Ascending aorta (tissue), 2 donors: ENCODE measurements around the gene FNIP2. TPM values are rescaled to one million over a fixed set of nuclear protein-coding genes. Genes with fewer than 3 reads are reported as not detected.

Source experiments
- DNase-seq, 2 donors: peaks; one replicate each; pipeline ENCODE4 v3.0.0-alpha.2; 2019; ENCODE audit warnings: low spot score in 2 of 2
- H3K27ac ChIP-seq, 2 donors: fragments of 200-600 bp; sonication (generic); one replicate each; pipeline ENCODE4 v1.5.1; 2016 to 2017; ENCODE audit warnings: mild to moderate bottlenecking in 1 of 2
- H3K27me3 ChIP-seq: fragments of 200-600 bp; sonication (generic); one replicate; pipeline ENCODE4 v1.5.1; 2017
- H3K36me3 ChIP-seq, 2 donors: fragments of 200-600 bp; sonication (generic); one replicate each; pipeline ENCODE4 v1.5.1; 2016
- H3K4me1 ChIP-seq, 2 donors: fragments of 200-600 bp; sonication (generic); one replicate each; pipeline ENCODE4 v1.5.1; 2016 to 2017; ENCODE audit warnings: mild to moderate bottlenecking in 1 of 2
- H3K4me3 ChIP-seq, 2 donors: fragments of 200-600 bp; sonication (generic); one replicate each; pipeline ENCODE4 v1.5.1; 2016 to 2017; ENCODE audit warnings: mild to moderate bottlenecking in 1 of 2
- H3K9me3 ChIP-seq, 2 donors: fragments of 200-600 bp; sonication (generic); one replicate each; pipeline ENCODE4 v1.5.1; 2016
- CTCF ChIP-seq, 3 experiments: fragments of 200-600 bp in 2 of 3; fragments of 450-650 bp in 1 of 3; sonication (generic) in 2 of 3; IDR thresholded peaks; one replicate each; pipeline ENCODE4 v1.5.1; 2016 to 2019; ENCODE audit warnings: antibody characterized with exemption in 3 of 3, mild to moderate bottlenecking in 1 of 3, moderate library complexity in 1 of 3
- intact Hi-C: fragments of 100-400 bp; cut with DNase I; formaldehyde crosslinking; loops from one replicate; pipeline ENCODE4 v1.15.1; 2023
- total RNA-seq: library from RNA; depleted of rRNA; stranded (reverse); fragments of >200 nt; gene quantifications from one replicate; pipeline ENCODE4 v1.1.0, GENCODE V29; 2016

The FNIP2 gene
- total RNA-seq, 1 donor from 2014 or later: 44.1 TPM

DNA sequence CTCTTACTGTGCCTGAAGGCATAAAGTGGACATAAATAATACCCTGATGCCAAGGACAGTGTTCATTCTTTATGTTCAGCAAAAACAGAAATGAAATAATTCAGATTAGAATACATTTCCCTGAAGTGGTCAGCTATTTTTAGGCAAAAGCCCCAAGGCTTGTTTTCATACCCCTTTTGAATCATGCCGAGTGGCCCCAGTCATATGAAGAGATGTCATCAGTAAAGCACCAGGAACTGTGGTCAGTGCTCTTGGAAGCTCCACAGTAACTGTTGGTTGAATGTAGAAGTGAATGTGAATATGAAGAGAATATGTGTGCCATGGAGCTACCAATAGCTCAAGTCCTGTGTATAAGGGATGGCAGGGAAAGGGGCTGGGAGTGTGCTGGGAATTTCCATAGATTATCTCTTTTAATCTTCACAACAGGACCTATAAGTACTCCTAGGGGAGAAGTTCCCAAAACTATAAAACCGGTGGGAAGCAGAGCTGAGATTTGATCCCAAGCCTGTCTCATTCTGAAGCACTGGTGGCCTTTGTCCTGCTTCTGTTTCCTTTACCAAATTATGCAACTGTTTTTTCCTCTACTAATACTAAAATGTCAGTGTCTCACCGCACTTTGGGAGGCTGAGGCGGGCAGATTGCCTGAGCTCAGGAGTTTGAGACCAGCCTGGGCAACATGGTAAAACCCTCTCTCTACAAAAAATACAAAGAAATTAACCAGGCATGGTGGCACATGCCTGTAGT is 52.6 kb downstream of the FNIP2 start:
- intact Hi-C loops: loop anchor here (2.0 kb wide), 1 partner anchor 53 kb away; the partner anchor contains the start of gene FNIP2
- no peaks in the 10 kb centered on the region for H3K27me3 ChIP-seq
- H3K27ac ChIP-seq: peak overlapping the region; percentile 76 to 87
- H3K4me1 ChIP-seq: peaks cover 25 to 64% of the 10 kb centered on the region in 2 donors
- H3K36me3 ChIP-seq: no peaks in the 10 kb centered on the region
- H3K9me3 ChIP-seq: no peaks in the 10 kb centered on the region
- peak in 1 of 2 donors; percentile 36 for DNase-seq
- H3K4me3 ChIP-seq: no peak overlapping the region
- TF ChIP-seq CTCF (IDR thresholded peaks at IDR 0.05): no peak

GRCh38 chr4:158822348-158822747 is 53.5 kb downstream of the FNIP2 start:
- no peak for TF ChIP-seq CTCF (IDR thresholded peaks at IDR 0.05)
- no peaks in the 10 kb centered on the region for H3K36me3 ChIP-seq
- peaks cover 25 to 67% of the 10 kb centered on the region in 2 donors for H3K4me1 ChIP-seq
- no peak overlapping the region for H3K4me3 ChIP-seq
- no peaks in the 10 kb centered on the region for H3K9me3 ChIP-seq
- no peak for DNase-seq
- H3K27ac ChIP-seq: peak overlapping the region; percentile 76 to 87
- intact Hi-C loops: no loop called here
- H3K27me3 ChIP-seq: no peaks in the 10 kb centered on the region

DNA sequence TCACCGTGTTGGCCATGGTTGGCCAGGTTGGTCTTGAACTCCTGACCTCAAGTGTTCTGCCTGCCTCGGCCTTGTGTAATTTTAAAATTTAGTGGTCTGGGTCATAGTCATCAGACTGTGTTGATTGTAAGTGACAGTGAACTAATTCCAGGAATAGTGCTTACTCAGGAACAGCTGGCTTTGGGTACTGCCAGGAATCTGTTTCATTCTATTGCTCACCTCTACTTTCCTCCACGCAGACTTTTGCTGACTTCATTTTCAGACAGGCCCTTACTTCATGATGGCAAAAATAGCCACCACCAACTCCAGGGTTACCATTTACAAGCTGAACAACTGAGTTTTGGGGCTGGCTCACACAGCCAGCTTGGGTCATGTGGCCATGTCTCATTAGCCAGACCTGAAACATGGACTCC is 54.6 kb downstream of the FNIP2 start:
- intact Hi-C loops: loop anchor here (1.0 kb wide), 1 partner anchor 11 kb away; no protein-coding TSS in a partner anchor
- peaks cover 0 to 3% of the 10 kb centered on the region in 2 donors for H3K36me3 ChIP-seq

DNA sequence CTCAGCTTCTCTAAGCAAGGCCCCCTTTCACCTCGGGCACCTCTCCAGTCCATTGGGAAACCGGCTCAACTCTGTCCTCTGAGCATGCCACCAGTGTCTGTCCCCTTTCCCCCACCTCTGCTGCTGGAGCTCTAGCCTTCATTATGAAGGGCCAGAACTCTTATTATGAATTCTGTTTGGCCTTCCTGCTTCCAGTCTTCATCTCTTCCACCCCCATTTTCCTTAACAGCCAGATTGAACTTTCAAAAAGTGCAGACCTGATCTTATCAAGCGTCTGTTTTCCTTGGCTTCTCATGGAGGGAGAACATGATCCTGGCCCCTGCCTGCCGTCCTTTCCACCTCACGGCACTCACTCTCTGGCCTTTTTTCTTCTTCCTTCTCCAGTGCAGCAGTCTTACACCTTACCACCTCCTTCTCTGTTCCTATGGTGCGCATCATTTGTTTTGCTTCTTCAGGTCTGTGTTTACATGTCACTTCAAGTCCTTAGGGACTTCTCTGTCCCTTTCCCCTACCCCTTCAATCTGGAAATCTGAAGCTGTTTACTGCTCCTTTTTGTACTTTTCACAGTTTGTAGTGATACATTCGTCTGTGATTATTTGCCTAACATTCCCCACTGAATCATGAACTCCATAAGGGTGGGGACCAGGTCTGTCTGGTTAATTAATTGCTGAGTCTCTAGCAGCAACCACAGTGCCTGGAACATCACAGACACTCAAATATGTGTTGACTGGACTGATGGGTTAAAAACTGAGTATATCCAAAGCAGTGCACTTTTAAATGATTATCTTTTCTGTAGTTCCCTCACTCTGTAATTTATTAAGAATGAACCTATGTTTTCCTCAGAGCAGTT is 55.8 kb downstream of the FNIP2 start:
- no peaks in the 10 kb centered on the region for H3K9me3 ChIP-seq
- DNase-seq: no peak
- peaks cover 9 to 11% of the 10 kb centered on the region in 2 donors for H3K36me3 ChIP-seq
- H3K27me3 ChIP-seq: no peaks in the 10 kb centered on the region
- H3K4me1 ChIP-seq: peaks cover 25 to 59% of the 10 kb centered on the region in 2 donors
- intact Hi-C loops: no loop called here
- H3K4me3 ChIP-seq: peak overlapping the region in 1 of 2 donors; percentile 19
- no peak for TF ChIP-seq CTCF (IDR thresholded peaks at IDR 0.05)
- peak overlapping the region; percentile 80 to 87 for H3K27ac ChIP-seq

More for the DNA sequence above, 54.6 kb downstream of the FNIP2 start:
- Histone ChIP-seq H3K4me3 (no peak overlapping the region), H3K27ac (peak overlapping the region; percentile 80 to 87), H3K4me1 (peaks cover 25 to 71% of the 10 kb centered on the region in 2 donors), H3K27me3 (no peaks in the 10 kb centered on the region), H3K9me3 (no peaks in the 10 kb centered on the region)
- TF ChIP-seq CTCF (IDR thresholded peaks at IDR 0.05): no peak
- peak; percentile 53 to 75 for DNase-seq

DNA sequence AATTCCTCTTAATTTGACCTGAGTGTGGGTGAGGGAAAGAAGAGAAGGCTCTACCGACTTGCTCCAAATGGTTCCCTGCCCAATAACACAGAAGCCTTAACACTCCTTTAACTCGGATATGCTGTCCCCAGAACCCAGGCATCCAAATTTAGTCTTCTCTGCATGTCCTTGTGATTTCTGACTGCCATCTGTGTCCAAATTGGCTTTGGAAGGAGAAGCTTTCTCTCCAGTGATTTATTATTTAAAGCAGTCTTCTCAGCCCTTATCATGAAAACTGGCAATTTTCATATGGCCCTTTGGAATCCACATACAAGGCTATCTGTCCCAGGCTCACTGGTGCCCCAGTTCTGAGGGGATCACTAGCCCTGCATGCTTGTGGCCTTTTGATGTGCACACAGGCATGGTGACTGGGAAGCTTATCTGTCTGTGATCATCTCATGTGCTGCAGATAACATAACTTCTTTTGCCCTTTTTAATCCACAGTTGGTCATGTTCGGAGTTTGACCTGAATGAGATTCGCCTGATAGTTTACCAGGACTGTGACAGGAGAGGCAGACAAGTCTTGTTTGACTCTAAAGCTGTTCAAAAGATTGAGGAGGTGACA is 56.7 kb downstream of the FNIP2 start:
- Histone ChIP-seq H3K4me1 (peaks cover 21 to 52% of the 10 kb centered on the region in 2 donors), H3K27ac (peak overlapping the region; percentile 80 to 87), H3K27me3 (no peaks in the 10 kb centered on the region), H3K36me3 (peaks cover 11 to 14% of the 10 kb centered on the region in 2 donors), H3K4me3 (peak overlapping the region in 1 of 2 donors; percentile 19), H3K9me3 (no peaks in the 10 kb centered on the region)
- DNase-seq: no peak
- intact Hi-C loops: no loop called here
- TF ChIP-seq CTCF (IDR thresholded peaks at IDR 0.05): no peak
